22Rv1 (cell line): ENCODE results near the gene TIMELESS.

Source experiments
- H3K27ac ChIP-seq: fragments of 450-650 bp; 2 replicates; pipeline ENCODE4 v1.5.1; 2017
- ZFX ChIP-seq: fragments of 450-650 bp; IDR thresholded peaks from 2 replicates; pipeline ENCODE4 v1.6.1; 2017; ENCODE audit warnings: antibody characterized with exemption, borderline replicate concordance
- TF ChIP-seq, protein P1 (sequence below): fragments of 450-650 bp; IDR thresholded peaks from 2 replicates; pipeline ENCODE4 v1.5.1; 2017; ENCODE audit warnings: mild to moderate bottlenecking

Gene TIMELESS

DNA sequence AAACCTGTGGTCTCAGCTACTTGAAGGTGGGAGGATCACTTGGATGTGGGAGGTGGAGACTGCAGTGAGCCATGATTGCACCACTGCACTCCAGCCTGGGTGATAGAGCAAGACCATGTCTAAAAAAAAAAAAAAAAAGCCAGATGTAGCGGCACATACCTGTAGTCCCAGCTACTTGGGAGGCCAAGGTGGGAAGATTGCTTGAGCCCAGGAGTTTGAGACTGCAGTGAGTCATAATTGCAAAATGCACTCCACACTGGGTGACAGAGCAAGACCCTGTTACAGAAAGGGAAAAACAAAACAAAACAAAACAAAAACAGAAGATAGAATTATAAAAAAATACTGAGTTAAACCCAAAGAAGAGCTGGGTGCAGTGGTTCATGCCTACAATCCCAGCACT, 57.5 kb downstream of the TIMELESS start:
- H3K27ac ChIP-seq, result no peak overlapping the region
- TF ChIP-seq, protein P1, sequence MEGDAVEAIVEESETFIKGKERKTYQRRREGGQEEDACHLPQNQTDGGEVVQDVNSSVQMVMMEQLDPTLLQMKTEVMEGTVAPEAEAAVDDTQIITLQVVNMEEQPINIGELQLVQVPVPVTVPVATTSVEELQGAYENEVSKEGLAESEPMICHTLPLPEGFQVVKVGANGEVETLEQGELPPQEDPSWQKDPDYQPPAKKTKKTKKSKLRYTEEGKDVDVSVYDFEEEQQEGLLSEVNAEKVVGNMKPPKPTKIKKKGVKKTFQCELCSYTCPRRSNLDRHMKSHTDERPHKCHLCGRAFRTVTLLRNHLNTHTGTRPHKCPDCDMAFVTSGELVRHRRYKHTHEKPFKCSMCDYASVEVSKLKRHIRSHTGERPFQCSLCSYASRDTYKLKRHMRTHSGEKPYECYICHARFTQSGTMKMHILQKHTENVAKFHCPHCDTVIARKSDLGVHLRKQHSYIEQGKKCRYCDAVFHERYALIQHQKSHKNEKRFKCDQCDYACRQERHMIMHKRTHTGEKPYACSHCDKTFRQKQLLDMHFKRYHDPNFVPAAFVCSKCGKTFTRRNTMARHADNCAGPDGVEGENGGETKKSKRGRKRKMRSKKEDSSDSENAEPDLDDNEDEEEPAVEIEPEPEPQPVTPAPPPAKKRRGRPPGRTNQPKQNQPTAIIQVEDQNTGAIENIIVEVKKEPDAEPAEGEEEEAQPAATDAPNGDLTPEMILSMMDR, result no peak
- TF ChIP-seq ZFX, result no peak

DNA sequence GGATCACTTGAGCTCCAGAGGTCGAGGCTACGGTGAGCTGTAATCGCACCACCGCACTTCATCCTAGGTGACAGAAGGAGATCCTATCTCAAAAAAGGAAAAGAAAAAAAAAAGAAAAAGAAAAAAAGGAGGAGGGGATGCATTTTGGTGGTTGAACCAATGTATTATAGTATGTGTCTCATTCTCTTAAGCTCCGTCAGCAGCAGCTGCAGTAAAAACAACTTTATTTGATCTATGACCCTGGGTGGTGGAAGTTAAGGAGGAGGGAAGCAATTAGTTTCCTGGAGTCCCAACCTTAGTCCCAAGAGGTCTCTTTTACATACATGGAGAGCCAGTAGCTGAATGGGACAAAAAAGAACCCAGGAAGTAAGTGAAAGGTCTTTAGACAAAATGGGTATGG, 59.8 kb downstream of the TIMELESS start:
- H3K27ac ChIP-seq, result no peak overlapping the region
- no peak for TF ChIP-seq ZFX
- TF ChIP-seq, protein P1, result no peak

DNA sequence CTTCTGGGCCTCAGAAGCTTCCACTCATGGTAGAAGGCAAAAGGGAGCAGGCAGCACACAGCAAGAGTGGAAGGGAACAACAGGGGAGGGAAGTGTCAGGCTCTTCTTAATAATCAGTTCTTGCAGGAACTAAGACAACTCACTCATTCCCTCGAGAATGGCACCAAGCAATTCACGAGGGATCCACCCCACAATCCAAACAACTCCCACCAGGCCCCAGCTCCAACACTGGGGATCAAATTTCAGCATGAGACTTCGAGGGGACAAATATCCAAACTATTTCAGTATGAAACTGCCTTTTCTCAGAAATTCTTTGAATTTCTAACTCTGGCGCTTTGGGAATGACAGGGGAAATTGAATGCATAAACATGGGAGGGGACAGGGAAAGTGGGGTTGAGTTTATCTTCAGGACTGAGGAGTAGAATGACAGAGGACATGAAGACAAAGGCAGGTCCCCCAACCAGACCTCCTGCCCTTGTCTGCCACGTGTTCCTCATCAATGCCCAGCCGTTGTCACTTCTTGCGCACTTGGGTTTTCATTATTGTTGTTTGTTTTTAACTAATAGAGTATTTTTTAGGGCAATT, 62.0 kb downstream of the TIMELESS start:
- no peak for TF ChIP-seq ZFX
- TF ChIP-seq, protein P1, result no peak
- H3K27ac ChIP-seq, result no peak overlapping the region

DNA sequence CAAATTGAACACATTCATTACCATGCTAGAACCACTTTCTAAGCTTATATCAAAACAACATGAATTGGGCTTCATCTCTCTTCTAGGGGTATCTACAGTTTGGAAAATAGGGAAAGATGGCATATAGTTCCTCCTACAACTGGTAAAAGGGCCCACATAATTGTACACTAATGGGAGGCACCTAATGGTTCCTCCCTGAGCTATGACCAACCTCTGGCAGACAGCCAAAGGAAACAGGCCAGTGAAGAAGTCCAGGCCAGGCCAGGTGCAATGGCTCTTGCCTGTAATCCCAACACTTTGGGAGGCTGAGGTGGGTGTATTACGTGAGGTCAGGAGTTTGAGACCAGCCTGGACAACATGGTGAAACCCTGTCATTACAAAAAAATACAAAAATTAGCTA, 63.4 kb downstream of the TIMELESS start:
- H3K27ac ChIP-seq, result no peak overlapping the region
- TF ChIP-seq, protein P1, result no peak
- TF ChIP-seq ZFX, result no peak

DNA sequence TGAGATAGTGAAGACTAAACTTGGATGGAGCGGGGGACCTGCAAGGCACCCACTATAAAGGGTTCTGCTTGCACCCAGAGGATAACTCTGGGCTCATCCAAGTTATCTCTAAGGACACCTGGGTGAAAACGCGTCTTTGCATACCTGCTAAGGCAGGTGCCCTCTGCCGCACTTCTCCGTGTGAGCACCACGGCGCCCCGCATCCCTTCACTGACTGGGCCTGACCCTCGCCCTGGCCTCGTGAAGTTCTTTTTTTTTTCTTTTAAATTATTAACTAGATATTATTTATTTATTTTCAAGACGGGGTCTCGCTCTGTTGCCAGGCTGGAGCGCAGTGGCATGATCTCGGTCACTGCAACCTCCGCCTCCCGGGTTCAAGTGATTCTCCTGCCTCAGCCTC, 66.6 kb downstream of the TIMELESS start:
- H3K27ac ChIP-seq, result no peak overlapping the region
- TF ChIP-seq, protein P1, result no peak
- TF ChIP-seq ZFX, result no peak

DNA sequence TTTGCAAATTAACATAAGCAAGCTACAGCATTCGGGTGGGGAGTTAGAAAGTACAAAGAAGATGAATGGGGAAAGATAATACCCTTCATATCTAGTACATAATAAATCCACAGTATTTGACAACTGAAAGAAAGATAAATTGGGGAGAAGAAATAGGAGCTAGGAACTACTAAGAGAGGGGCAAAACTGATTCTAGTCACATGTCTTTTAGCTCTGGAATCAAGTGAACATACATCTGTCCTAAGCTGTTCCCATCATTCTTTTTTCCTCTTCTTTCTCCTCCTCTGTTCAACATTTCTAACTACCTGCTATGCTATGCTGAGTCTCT, 71.3 kb downstream of the TIMELESS start:
- TF ChIP-seq, protein P1, result no peak
- TF ChIP-seq ZFX, result no peak
- no peak overlapping the region for H3K27ac ChIP-seq

DNA sequence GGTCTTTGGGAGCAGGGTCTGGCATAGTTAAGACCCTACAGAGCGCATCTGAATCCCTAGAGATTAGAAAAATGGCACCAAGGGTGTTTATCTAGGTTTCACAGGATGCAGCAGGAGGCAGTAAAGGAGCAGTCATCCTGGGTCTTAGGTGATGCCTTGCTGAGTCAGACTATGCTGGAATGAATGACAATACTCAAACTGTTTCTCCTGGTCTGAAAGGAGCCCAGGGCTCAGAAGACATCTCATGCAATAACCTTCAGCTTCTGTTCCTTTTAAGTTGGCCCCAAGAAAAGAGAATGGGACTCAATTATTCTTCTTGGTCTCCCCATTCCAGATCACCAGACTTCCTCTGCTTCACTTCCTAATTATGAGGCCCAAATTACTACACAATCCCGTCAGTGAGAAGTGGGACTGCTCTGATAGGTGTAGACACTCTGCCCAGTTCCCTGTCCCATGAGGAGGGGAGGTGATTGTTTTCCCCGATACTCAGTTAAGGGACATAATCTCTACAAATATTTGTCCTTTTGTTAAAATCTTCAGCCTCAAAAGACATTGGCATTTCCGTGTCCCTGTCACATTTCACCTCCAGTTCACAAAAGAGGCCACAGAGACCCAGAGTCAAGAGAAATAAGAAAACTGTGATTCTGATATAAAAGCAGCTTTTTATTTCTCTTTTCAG, 71.8 kb downstream of the TIMELESS start:
- TF ChIP-seq ZFX, result no peak
- TF ChIP-seq, protein P1, result no peak
- no peak overlapping the region for H3K27ac ChIP-seq
